Right ventricle myocardium superior (tissue), 1 donor: ENCODE measurements around the gene HAP1. TPM values are rescaled to one million over a fixed set of nuclear protein-coding genes. Genes with fewer than 3 reads are reported as not detected.
"Not testable (repeated sequence)": the region's sequence is repeated elsewhere in the genome, so short reads cannot be mapped to it uniquely, and the experiment has no call there.

Experiments
- ATAC-seq: fragments of 200-7000 bp; cut with Tn5 transposase; one replicate; pipeline ENCODE4 v1.9.1; 2020; ENCODE audit warnings: mild to moderate bottlenecking; ENCODE audit not compliant: poor library complexity
- DNase-seq: peaks from one replicate; pipeline ENCODE4 v3.0.0-alpha.2; 2020
- intact Hi-C: fragments of 100-400 bp; cut with DNase I; formaldehyde crosslinking; loops from one replicate; pipeline ENCODE4 v1.11.2; 2022
- total RNA-seq: library from RNA; stranded (reverse); fragmentation: NEBNext Ultra II Directional; extraction: Animal tissue kit (Norgen Biotek cat#: 25700); gene quantifications from one replicate; pipeline ENCODE4 v1.2.1, GENCODE V29; 2021
- donor health status: DM: no; HTN: yes; CAD: no; lungs with severe emphysema.

Gene HAP1
- total RNA-seq, 1 donor from 2014 or later = not detected

DNA sequence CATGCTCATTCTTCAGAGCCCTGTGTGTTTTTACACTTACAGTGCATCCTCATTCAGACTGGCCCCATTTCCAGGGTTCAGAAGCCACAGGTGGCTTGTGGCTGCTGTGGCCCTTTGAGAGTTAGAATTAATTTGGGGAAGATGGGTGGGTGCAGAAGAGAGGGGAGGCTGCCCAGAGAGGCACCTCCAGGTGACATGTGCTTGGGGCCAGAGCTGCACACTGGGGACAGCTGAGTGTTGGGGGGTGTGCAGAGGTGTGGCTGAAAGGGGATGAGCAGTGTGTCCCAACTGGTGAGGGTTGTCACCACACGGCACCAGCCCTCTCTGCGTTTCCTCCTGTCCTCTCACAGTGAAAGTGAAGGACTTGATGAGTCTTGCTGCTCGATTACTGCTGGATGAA is 52.7 kb downstream of the HAP1 start:
- intact Hi-C loops = no loop called here
- DNase-seq (no peak), ATAC-seq (no peak)

DNA sequence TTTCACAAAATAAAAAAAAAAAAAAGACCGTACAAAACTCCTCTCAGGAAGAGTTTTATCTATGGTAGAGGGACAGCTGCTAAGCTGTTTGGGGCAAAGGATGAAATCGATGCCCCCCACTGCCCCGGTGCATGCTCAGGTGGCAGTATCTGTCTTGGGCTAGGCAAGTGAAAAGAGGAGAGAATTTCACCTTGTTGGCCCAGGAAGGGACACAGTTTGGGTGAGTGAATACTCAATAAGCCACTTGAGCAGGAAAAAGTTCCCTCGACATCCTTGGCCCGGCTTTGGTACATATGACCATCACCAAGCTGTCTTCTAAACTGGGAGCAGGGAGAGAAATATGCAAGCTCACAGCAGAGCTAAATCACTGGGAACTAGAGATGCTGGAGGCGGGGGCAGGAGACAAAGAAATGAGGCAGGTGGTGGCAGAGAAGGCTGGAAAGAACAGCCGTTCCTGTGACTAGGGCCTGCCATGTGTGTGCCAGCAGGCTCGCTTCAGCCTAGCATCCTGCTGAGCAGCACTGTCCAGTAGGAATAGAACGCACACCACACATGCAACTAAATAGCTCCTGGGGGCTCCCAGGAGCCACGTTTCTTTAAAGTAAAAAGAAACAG is 53.9 kb downstream of the HAP1 start:
- intact Hi-C loops = no loop called here
- ATAC-seq (no peak), DNase-seq (no peak)

DNA sequence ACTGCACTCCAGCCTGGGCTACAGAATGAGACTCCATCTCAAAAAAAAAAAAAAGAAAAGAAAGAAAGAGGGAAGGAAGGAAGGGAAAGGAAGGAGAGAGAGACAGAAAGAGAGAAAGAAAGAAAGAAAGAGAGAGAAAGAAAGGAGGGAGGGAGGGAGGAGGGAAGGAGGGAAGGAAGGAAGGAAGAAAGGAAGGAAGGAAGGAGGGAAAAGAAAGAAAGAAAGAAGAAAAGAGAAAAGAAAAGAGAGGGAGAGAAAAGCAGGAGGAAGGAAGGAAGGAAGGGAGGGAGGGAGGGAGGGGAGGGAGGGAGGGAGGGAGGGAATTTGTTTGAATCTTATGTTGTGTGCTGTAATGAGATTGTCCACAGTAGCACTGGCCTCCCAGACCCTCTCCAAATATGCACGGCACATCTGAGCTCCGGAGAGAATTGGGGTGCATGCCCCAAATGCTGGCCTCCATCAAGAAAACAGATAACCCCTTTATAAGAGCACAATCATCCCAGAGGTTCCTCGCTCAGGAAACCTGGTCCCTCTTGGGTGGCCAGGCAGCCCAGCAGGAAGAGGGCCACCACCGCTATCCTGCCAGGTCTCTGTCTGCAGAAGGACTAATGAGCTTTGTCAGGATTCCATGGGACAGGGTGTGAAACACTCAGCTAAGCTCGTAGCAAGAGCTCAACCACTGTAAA is 54.6 kb downstream of the HAP1 start:
- DNase-seq = no peak
- no peak for ATAC-seq
- intact Hi-C loops = no loop called here

DNA sequence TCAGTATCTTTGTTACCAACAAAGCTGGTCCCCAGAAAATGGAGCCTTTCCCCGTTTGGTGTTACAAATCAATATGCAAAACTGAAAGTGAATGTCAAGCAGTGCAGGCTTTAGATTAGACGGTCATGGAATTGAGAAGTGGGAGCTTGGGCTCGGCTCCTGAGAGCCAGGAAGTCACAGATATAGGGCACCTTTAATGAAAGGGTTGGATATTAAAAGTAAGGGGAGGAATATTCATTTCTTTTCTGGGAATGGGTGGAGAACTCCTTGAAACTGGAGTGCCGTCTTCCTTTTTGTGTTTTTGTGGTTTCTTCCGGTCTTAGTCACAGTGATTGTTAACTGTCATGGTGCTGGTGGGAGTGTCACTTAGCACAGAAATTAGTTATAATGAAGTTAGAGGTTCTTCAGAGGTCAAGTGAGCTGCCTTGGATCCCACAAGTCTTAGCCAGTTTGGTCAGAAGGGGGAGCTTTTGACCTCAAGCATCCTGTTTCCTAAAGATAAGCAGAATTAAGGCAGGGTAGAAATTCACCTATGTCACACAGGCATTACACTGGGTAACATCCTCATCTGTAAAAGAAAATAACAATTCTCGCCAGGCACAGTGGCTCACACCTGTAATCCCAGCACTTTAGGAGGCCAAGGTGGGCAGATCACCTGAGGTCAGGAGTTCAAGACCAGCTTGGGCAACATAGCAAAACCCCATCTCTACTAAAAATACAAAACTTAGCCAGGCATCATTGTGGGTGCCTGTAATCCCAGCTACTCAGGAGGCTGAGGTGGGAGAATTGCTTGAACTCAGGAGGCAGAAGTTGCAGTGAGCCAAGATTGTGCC is 55.3 kb downstream of the HAP1 start:
- intact Hi-C loops = no loop called here
- no peak for DNase-seq
- peak; percentile 59 for ATAC-seq

DNA sequence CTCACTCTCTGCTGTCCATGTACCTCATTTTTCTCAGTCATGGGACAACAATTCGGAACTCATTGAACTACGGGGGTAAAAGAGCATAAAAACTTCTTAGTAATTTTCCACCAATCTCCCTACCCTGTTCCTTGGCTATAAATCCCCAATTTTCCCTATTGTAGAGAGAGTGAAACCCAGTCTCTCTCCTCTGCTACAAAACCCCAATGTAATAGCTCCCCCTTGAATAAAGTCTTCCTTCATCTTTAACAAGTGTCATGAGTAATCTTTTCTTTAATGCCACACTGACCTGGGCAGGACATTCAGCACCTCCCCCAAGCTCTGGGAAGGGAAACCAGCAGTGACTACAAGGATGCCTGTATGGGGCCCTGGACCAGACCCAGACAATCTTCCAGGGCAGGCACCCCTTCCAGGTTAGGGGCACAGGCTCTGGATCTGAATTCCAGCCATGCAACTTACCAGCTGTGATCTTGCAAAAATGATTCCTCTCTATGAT is 56.0 kb downstream of the HAP1 start:
- ATAC-seq = peak; percentile 14
- DNase-seq = no peak
- intact Hi-C loops = no loop called here

DNA sequence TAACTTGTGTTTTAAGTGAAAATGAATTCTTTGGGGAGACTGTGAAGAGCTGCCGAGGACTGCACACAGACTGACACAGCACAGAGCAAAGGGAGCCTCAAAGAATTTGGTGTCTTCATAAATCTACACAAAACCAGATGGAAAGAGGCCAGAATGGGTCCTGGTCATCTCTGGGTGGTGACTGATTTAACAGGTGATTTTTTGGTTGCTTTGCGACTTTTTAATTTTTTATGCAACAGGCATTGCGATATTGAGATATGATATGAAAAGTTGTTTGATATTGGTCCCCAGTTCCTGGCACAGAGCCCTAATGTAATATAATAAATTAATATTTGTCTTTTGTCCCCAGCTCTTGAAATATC is 58.4 kb downstream of the HAP1 start:
- no peak for ATAC-seq
- intact Hi-C loops = no loop called here

DNA sequence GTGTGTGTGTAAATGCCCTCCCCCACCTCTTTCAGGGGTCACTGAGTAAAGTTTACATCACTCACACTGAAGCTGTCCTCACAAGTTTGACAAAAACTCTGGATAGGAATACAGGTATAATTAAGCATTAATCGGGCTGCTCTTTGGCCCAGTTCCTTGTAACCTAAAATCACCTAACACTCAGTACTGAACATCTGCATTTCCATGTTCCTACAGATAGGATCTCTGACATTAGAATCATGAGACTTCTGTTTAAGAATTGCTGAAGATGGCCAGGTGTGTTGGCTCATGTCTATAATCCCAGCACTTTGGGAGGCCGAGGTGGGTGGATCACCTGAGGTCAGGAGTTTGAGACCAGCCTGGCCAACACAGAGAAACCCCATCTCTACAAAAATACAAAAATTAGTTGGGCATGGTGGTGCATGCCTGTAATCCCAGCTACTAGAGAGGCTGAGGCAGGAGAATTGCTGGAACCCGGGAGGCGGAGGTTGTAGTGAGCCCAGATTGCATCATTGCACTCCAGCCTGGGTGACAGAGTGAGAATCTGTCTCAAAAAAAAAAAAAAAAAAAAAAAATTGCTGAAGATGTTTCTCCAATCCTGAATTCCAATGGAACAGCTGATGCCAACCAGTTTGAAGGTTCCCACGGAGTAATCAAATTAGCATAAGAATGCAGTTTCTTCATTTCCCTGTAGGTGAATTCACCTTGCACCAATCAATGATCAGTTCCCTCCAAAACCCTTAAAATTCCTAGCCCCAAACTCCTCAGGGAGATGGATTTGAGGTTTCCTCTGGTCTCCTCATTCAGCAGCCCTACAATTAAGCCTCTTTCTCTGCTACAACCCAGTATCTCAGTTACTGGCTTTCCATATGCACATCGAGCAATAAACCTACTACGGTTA is 59.0 kb downstream of the HAP1 start:
- intact Hi-C loops, DNase-seq, ATAC-seq: not testable (repeated sequence)

More for the DNA sequence above, 58.4 kb downstream of the HAP1 start:
- no peak for DNase-seq

Other genes starting within 250 kb of the HAP1 start
- not detected for gene KRT36, start 244.7 kb downstream of the HAP1 start, total RNA-seq
- not detected for gene KRT13, start 229.0 kb downstream of the HAP1 start, total RNA-seq
- not detected for gene KRT15, start 215.8 kb downstream of the HAP1 start, total RNA-seq
- gene KRT19, start 206.3 kb downstream of the HAP1 start, total RNA-seq = 0.46 TPM
- gene KRT9, start 162.6 kb downstream of the HAP1 start, total RNA-seq = not detected
- gene KRT14, start 147.7 kb downstream of the HAP1 start, total RNA-seq = not detected
- not detected for gene KRT16, start 121.9 kb downstream of the HAP1 start, total RNA-seq
- gene KRT17, start 110.1 kb downstream of the HAP1 start, total RNA-seq = not detected
- 1,143 TPM for gene EIF1, start 45.8 kb downstream of the HAP1 start, total RNA-seq
- not detected for gene GAST, start 22.3 kb downstream of the HAP1 start, total RNA-seq
- 195 TPM for gene JUP, start 52.1 kb upstream of the HAP1 start, total RNA-seq
- gene P3H4, start 77.3 kb upstream of the HAP1 start, total RNA-seq = 6.7 TPM
- 10.6 TPM for gene FKBP10, start 78.4 kb upstream of the HAP1 start, total RNA-seq
- gene NT5C3B, start 101.6 kb upstream of the HAP1 start, total RNA-seq = 14.7 TPM
- gene KLHL10, start 103.2 kb upstream of the HAP1 start, total RNA-seq = not detected
- 3.0 TPM for gene KLHL11, start 130.8 kb upstream of the HAP1 start, total RNA-seq
- 24.0 TPM for gene ACLY, start 184.3 kb upstream of the HAP1 start, total RNA-seq
- 0.75 TPM for gene ODAD4, start 196.0 kb upstream of the HAP1 start, total RNA-seq
- 23.0 TPM for gene CNP, start 232.2 kb upstream of the HAP1 start, total RNA-seq